B cell (primary cell): Measurements from ENCODE around the gene VPS35. TPM values are rescaled to one million over a fixed set of nuclear protein-coding genes. Genes with fewer than 3 reads are reported as not detected.

Source experiments
- ATAC-seq: fragments of 200-7000 bp; cut with Tn5 transposase; one replicate; pipeline ENCODE4 v1.10.0; 2021; ENCODE audit warnings: low read depth, mild to moderate bottlenecking, moderate number of reproducible peaks, moderate library complexity
- CTCF ChIA-PET: fragments of 350-600 bp; sonication (Branson Sonifier 250); formaldehyde crosslinking; loops from one replicate; lab custom pipeline; 2021; ENCODE audit warnings: antibody characterized with exemption, inconsistent platforms; lab: Charles Lee
- POLR2A ChIA-PET: fragments of 350-600 bp; sonication (Branson Sonifier 250); formaldehyde crosslinking; loops from one replicate; lab custom pipeline; 2021; ENCODE audit warnings: antibody characterized with exemption; lab: Charles Lee
- DNase-seq: peaks from one replicate; pipeline ENCODE4 v3.0.0; 2013
- H2AFZ ChIP-seq: 2 replicates; pipeline ENCODE4 v1.6.1; 2012; ENCODE audit warnings: mild to moderate bottlenecking, low read depth, low read length; ENCODE audit not compliant: insufficient read depth, poor library complexity, severe bottlenecking
- H3K27ac ChIP-seq, 2 donors: 1 replicate in 1 of 2; 2 replicates in 1 of 2; pipeline ENCODE4 v1.5.1; 2012 to 2013; ENCODE audit warnings: low read length in 2 of 2, mild to moderate bottlenecking in 2 of 2, moderate library complexity in 1 of 2
- H3K27me3 ChIP-seq, 4 experiments: fragments of 200-600 bp in 1 of 4; sonication (generic) in 1 of 4; replicated peaks in 1 of 4; 1 replicate in 2 of 4; 2 replicates in 2 of 4; pipeline versions ENCODE4 v1.6.1 to v1.7.0; 2013 to 2016; ENCODE audit warnings: low read length in 3 of 4, mild to moderate bottlenecking in 2 of 4, mixed read lengths in 1 of 4, moderate library complexity in 1 of 4; ENCODE audit not compliant: insufficient read depth in 4 of 4, control insufficient read depth in 3 of 4; ENCODE audit errors: control extremely low read depth in 1 of 4
- H3K36me3 ChIP-seq, 2 experiments: replicated peaks in 1 of 2; 1 replicate in 1 of 2; 2 replicates in 1 of 2; pipeline versions ENCODE4 v1.6.1 to v1.7.1; 2013; ENCODE audit warnings: low read length in 1 of 2; ENCODE audit not compliant: insufficient read depth in 2 of 2, control insufficient read depth in 1 of 2; ENCODE audit errors: control extremely low read depth in 1 of 2, extremely low read depth in 1 of 2
- H3K4me1 ChIP-seq, 2 donors: fragments of 200-600 bp in 1 of 2; sonication (generic) in 1 of 2; 1 replicate in 1 of 2; 2 replicates in 1 of 2; pipeline versions ENCODE4 v1.5.1 to v1.6.1; 2013 to 2017; ENCODE audit warnings: low read length in 2 of 2; ENCODE audit not compliant: control insufficient read depth in 2 of 2, insufficient read depth in 2 of 2
- H3K4me2 ChIP-seq: replicated peaks from 2 replicates; pipeline ENCODE3; 2012; ENCODE audit warnings: mild to moderate bottlenecking, low read depth, low read length; ENCODE audit not compliant: poor library complexity, severe bottlenecking
- H3K4me3 ChIP-seq, 5 experiments: fragments of 200-600 bp in 1 of 5; sonication (generic) in 1 of 5; 1 replicate in 3 of 5; 2 replicates in 2 of 5; pipeline versions ENCODE4 v1.5.1 to v1.7.0; 2011 to 2016; ENCODE audit warnings: low read length in 4 of 5, mild to moderate bottlenecking in 4 of 5, low read depth in 2 of 5, control low read depth in 1 of 5, moderate library complexity in 1 of 5; ENCODE audit not compliant: insufficient read depth in 1 of 5; ENCODE audit errors: control extremely low read depth in 1 of 5, extremely low read depth in 1 of 5
- H3K79me2 ChIP-seq: fragments of 200-600 bp; sonication (generic); one replicate; pipeline ENCODE4 v1.6.0; 2016; ENCODE audit warnings: low read length; ENCODE audit not compliant: control insufficient read depth, insufficient read depth
- H3K9ac ChIP-seq: fragments of 200-600 bp; sonication (generic); 2 replicates; pipeline ENCODE4 v1.6.1; 2017; ENCODE audit warnings: mild to moderate bottlenecking, low read length, moderate library complexity
- H3K9me3 ChIP-seq, 3 donors: one replicate each; pipeline versions ENCODE4 v1.6.1 to v1.7.1; 2013; ENCODE audit warnings: low read length in 2 of 3; ENCODE audit not compliant: control insufficient read depth in 2 of 3, insufficient read depth in 1 of 3; ENCODE audit errors: control extremely low read depth in 1 of 3
- H4K20me1 ChIP-seq: 2 replicates; pipeline ENCODE4 v1.6.0; 2012; ENCODE audit warnings: mild to moderate bottlenecking, low read length; ENCODE audit not compliant: insufficient read depth, control insufficient read depth, poor library complexity, severe bottlenecking
- H3K27ac Mint-ChIP-seq: one replicate; pipeline ENCODE4 v1.8.0; 2021; ENCODE audit warnings: mixed read lengths
- H3K27me3 Mint-ChIP-seq: one replicate; pipeline ENCODE4 v1.8.0; 2021; ENCODE audit warnings: mixed read lengths
- H3K4me1 Mint-ChIP-seq: one replicate; pipeline ENCODE4 v1.8.0; 2021; ENCODE audit warnings: mixed read lengths
- H3K4me3 Mint-ChIP-seq: one replicate; pipeline ENCODE4 v1.8.0; 2021; ENCODE audit warnings: mixed read lengths
- H3K9me3 Mint-ChIP-seq: one replicate; pipeline ENCODE4 v1.8.0; 2022; ENCODE audit warnings: mixed read lengths; ENCODE audit not compliant: insufficient read depth
- CTCF ChIP-seq: fragments of 200-600 bp; IDR thresholded peaks from one replicate; pipeline ENCODE4 v1.8.0; 2022; ENCODE audit warnings: antibody characterized with exemption, mild to moderate bottlenecking
- EZH2 ChIP-seq: IDR thresholded peaks from 2 replicates; pipeline ENCODE4 v1.6.1; 2012; ENCODE audit warnings: borderline replicate concordance, low read depth, mild to moderate bottlenecking, moderate library complexity, low read length; ENCODE audit not compliant: insufficient read depth, poor library complexity, severe bottlenecking
- WGBS: methylation state at CpG from one replicate; pipeline ENCODE4 v1.1.5; 2013; ENCODE audit warnings: missing lambda C conversion rate; ENCODE audit not compliant: insufficient coverage; 5-methylcytosine and 5-hydroxymethylcytosine counted together
- intact Hi-C: fragments of 100-400 bp; cut with micrococcal nuclease; formaldehyde crosslinking; loops from one replicate; pipeline ENCODE4 v1.10.0; 2022
- polyA plus RNA-seq: library from polyadenylated mRNA; depleted of rRNA; stranded (reverse); fragments of >200 nt; gene quantifications from 2 replicates; pipeline ENCODE4 v1.2.3, GENCODE V29; 2012
- total RNA-seq, 2 donors: library from RNA; stranded (reverse); fragments of 120-200 nt in 1 of 2; gene quantifications; 1 replicate in 1 of 2; 2 replicates in 1 of 2; pipeline versions ENCODE4 v1.2.3 to v1.2.4, GENCODE V29; 2013 to 2022

VPS35 gene
- total and polyA plus RNA-seq, 2 donors (not counting 1 experiment from before 2014, with no cell fraction given) = 9.5 to 120 TPM

GRCh38 chr16:46709469-46710005 is 20.6 kb upstream of the VPS35 start:
- no peaks in the 10 kb centered on the region for H3K27me3 Mint-ChIP-seq
- H3K36me3 ChIP-seq = no peaks in the 10 kb centered on the region
- H3K9me3 Mint-ChIP-seq = no peaks in the 10 kb centered on the region
- no peak overlapping the region for H3K4me3 Mint-ChIP-seq
- ATAC-seq (no peak), DNase-seq (no peak)
- no peak overlapping the region for H3K27ac ChIP-seq
- peaks cover 14% of the 10 kb centered on the region for H3K4me1 Mint-ChIP-seq
- no peak overlapping the region for H3K4me3 ChIP-seq
- ChIA-PET CTCF (interaction anchor here (0.7 to 1.8 kb wide), 3 partner anchors 21 to 36 kb away, joined by 3 to 4 read pairs (median 4); no protein-coding TSS in a partner anchor), POLR2A (no interaction called here)
- H3K4me1 ChIP-seq = peaks cover 15 to 18% of the 10 kb centered on the region in 2 donors
- WGBS = 75% methylated on average over 2 of the region's 3 CpGs
- intact Hi-C loops = no loop called here
- no peak overlapping the region for H3K4me2 ChIP-seq
- no peaks in the 10 kb centered on the region for H3K27me3 ChIP-seq
- H4K20me1 ChIP-seq = no peaks in the 10 kb centered on the region
- no peak overlapping the region for H3K9ac ChIP-seq
- H3K9me3 ChIP-seq = no peaks in the 10 kb centered on the region
- TF ChIP-seq CTCF = no peak
- TF ChIP-seq EZH2 = no peak
- no peak overlapping the region for H2AFZ ChIP-seq
- H3K79me2 ChIP-seq = no peaks in the 10 kb centered on the region
- H3K27ac Mint-ChIP-seq = no peak overlapping the region

DNA sequence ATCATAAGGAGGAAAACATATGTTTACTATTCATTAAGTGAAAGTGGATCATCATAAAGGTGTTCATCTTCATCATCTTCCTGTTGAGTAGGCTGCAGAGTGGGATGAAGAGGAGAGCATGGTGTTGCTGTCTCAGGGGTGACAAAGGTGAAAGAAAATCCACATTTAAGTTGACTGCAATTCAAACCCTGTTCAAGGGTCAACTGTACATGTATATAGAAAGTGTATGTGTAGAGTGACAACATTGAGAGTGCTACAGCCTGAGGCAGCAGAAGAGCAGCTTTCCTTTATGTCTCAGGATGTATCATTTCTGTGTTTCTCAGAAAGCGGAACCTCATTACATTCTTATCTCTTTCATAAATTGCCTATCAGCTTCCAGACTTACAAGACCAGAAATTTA is 17.7 kb upstream of the VPS35 start:
- Mint-ChIP-seq H3K4me3 (no peak overlapping the region), H3K27ac (no peak overlapping the region), H3K9me3 (no peaks in the 10 kb centered on the region), H3K27me3 (no peaks in the 10 kb centered on the region), H3K4me1 (no peaks in the 10 kb centered on the region)
- ChIA-PET POLR2A (no interaction called here), CTCF (no interaction called here)
- no peak for ATAC-seq
- TF ChIP-seq EZH2 = no peak
- TF ChIP-seq CTCF = no peak
- Histone ChIP-seq H3K9me3 (no peaks in the 10 kb centered on the region), H3K79me2 (no peaks in the 10 kb centered on the region), H3K27ac (no peak overlapping the region), H3K36me3 (no peaks in the 10 kb centered on the region), H3K9ac (no peak overlapping the region), H3K27me3 (no peaks in the 10 kb centered on the region), H3K4me3 (no peak overlapping the region), H3K4me2 (no peak overlapping the region), H2AFZ (no peak overlapping the region), H4K20me1 (no peaks in the 10 kb centered on the region), H3K4me1 (no peaks in the 10 kb centered on the region)
- no CpG with 5 or more reads among the region's 1 CpG for WGBS
- DNase-seq = no peak
- intact Hi-C loops = no loop called here
